ENCODE measurements around the gene PVALEF. TPM values are rescaled to one million over a fixed set of nuclear protein-coding genes. Genes with fewer than 3 reads are reported as not detected.

PVALEF gene
- total and polyA plus RNA-seq, 2 of the 8 experiments (the other 6 are each of a cell fraction or from before 2014, with no cell fraction given), result 0.03 TPM; not detected in 1

GRCh38 chr17:81219476-81220180, 54.3 kb downstream of the PVALEF start (continued):
- no peak for TF ChIP-seq EGR1 (IDR thresholded peaks at IDR 0.05; ENCODE audit: borderline replicate concordance, low read depth, low read length)
- no peak for TF ChIP-seq SUZ12 (IDR thresholded peaks at IDR 0.05; ENCODE audit: low read length)
- no peak for TF ChIP-seq NANOG (IDR thresholded peaks at IDR 0.05; ENCODE audit: insufficient read depth, low read depth, low read length, poor library complexity, severe bottlenecking)
- TF ChIP-seq JUN (IDR thresholded peaks at IDR 0.05; ENCODE audit: low read depth, low read length), result no peak
- TF ChIP-seq CHD7 (IDR thresholded peaks at IDR 0.05; ENCODE audit: insufficient replicate concordance, low read length), result no peak
